ENCODE measurements around the gene YJEFN3. TPM values are rescaled to one million over a fixed set of nuclear protein-coding genes. Genes with fewer than 3 reads are reported as not detected.

Gene YJEFN3
- total and polyA plus RNA-seq, 10 of the 15 experiments (the other 5 are each of a cell fraction or from before 2014, with no cell fraction given), result 0.05 to 6.9 (median 3.5) TPM

DNA sequence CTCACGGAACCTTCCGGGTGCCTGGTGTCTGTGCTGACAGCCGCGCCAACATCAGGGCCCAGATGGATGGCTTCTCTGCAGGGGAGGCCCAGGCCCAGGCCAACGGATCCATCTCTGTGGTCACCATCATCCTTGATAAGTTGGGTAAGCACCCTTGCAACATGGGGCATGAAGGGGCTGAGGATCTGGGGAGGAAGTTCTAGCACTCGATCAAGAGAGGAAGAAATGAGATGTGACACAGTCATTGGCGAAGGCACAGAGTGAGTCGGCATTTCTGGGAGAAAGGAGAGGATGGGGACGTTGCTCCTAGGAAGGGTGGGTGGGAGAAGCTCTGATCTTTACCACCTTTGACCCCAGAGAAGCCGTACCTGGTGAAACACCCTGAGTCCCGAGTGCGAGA is 13.8 kb downstream of the YJEFN3 start (continued):
- TF ChIP-seq NR2C2 (IDR thresholded peaks at IDR 0.05; ENCODE audit: borderline replicate concordance, control insufficient read depth, insufficient read length, low read depth) (no peak), SRF (IDR thresholded peaks at IDR 0.05; ENCODE audit: low read depth in 2 of 2, low read length in 2 of 2) (no peak), IKZF2 (IDR thresholded peaks at IDR 0.05) (no peak)
- TF ChIP-seq, protein P1, sequence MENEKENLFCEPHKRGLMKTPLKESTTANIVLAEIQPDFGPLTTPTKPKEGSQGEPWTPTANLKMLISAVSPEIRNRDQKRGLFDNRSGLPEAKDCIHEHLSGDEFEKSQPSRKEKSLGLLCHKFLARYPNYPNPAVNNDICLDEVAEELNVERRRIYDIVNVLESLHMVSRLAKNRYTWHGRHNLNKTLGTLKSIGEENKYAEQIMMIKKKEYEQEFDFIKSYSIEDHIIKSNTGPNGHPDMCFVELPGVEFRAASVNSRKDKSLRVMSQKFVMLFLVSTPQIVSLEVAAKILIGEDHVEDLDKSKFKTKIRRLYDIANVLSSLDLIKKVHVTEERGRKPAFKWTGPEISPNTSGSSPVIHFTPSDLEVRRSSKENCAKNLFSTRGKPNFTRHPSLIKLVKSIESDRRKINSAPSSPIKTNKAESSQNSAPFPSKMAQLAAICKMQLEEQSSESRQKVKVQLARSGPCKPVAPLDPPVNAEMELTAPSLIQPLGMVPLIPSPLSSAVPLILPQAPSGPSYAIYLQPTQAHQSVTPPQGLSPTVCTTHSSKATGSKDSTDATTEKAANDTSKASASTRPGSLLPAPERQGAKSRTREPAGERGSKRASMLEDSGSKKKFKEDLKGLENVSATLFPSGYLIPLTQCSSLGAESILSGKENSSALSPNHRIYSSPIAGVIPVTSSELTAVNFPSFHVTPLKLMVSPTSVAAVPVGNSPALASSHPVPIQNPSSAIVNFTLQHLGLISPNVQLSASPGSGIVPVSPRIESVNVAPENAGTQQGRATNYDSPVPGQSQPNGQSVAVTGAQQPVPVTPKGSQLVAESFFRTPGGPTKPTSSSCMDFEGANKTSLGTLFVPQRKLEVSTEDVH (IDR thresholded peaks at IDR 0.05; ENCODE audit: low read depth, partially characterized antibody), result no peak
- TF ChIP-seq, protein P2, sequence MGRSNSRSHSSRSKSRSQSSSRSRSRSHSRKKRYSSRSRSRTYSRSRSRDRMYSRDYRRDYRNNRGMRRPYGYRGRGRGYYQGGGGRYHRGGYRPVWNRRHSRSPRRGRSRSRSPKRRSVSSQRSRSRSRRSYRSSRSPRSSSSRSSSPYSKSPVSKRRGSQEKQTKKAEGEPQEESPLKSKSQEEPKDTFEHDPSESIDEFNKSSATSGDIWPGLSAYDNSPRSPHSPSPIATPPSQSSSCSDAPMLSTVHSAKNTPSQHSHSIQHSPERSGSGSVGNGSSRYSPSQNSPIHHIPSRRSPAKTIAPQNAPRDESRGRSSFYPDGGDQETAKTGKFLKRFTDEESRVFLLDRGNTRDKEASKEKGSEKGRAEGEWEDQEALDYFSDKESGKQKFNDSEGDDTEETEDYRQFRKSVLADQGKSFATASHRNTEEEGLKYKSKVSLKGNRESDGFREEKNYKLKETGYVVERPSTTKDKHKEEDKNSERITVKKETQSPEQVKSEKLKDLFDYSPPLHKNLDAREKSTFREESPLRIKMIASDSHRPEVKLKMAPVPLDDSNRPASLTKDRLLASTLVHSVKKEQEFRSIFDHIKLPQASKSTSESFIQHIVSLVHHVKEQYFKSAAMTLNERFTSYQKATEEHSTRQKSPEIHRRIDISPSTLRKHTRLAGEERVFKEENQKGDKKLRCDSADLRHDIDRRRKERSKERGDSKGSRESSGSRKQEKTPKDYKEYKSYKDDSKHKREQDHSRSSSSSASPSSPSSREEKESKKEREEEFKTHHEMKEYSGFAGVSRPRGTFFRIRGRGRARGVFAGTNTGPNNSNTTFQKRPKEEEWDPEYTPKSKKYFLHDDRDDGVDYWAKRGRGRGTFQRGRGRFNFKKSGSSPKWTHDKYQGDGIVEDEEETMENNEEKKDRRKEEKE (IDR thresholded peaks at IDR 0.05), result no peak

DNA sequence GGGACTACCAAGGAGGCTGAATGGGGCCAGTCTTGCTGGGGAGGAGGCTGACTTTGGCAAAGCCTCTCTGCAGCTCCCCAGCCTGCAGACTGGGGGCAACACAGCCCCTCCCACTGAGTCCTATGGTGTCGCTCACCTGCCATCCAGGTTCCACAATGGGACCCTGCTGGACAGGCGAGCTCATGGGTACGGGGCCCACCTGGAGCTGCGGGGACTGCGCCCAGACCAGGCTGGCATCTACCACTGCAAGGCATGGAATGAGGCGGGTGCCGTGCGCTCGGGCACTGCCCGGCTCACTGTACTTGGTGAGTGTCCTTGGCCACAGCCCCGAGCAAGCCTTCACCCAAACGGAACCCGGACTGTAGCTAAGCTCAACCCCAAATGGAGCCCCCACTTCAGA is 14.4 kb downstream of the YJEFN3 start:
- no peaks in the 10 kb centered on the region; the same call in 2 of the 3 replicates for H3K9me3 ChIP-seq (replicated peaks; ENCODE audit: control insufficient read depth, insufficient read depth, low read length)
- WGBS (ENCODE audit: insufficient coverage, insufficient replicate concordance, low lambda C conversion rate, missing lambda C conversion rate), result 85% methylated on average over 13 of the region's 13 CpGs
- H3K36me3 ChIP-seq (ENCODE audit: control insufficient read depth in 2 of 2, insufficient read depth in 2 of 2, low read length in 1 of 2), result no peaks in the 10 kb centered on the region
- no peaks in the 10 kb centered on the region for H3K79me2 ChIP-seq (ENCODE audit: control insufficient read depth, insufficient read depth, low read length)
- no peak overlapping the region for H3K4me3 ChIP-seq
- FAIRE-seq, result no peak
- ChIA-PET CTCF (interaction anchor here (0.9 to 1.0 kb wide), 3 partner anchors 8 to 101 kb away, joined by 3 to 6 read pairs (median 3); partner anchors contain the start of gene GMIP), RAD21 (ENCODE audit: unreplicated experiment) (no interaction called here), POLR2A (no interaction called here), SMC1A (ENCODE audit: uncharacterized antibody, unreplicated experiment) (no interaction called here)
- no peaks in the 10 kb centered on the region for H4K20me1 ChIP-seq (ENCODE audit: control insufficient read depth, insufficient read depth)
- no peak overlapping the region for H3K27ac ChIP-seq (ENCODE audit: control insufficient read depth, insufficient read depth)
- intact Hi-C loops (cut with micrococcal nuclease; ENCODE audit: unreplicated experiment) (no loop called here), in situ Hi-C loops (cut with MboI) (loop anchor here (25.0 kb wide), 4 partner anchors 869 to 1494 kb away; partner anchors contain the start of genes ZNF66 and ZNF737)
- H3K4me2 ChIP-seq (ENCODE audit: control insufficient read depth, insufficient read depth), result no peak overlapping the region
- H2AFZ ChIP-seq (ENCODE audit: control insufficient read depth, low read depth, low read length), result no peak overlapping the region
- BruUV-seq (replicated peaks), result no TSS peak
- no peak for ATAC-seq
- peaks cover 0 to 3% of the 10 kb centered on the region in 2 experiments; a peak in 1 of 4 replicates for H3K27me3 ChIP-seq (replicated peaks in 1 of 2; ENCODE audit: control insufficient read depth in 2 of 2, insufficient read depth in 2 of 2, low read length in 1 of 2)
- peaks cover 3% of the 10 kb centered on the region for H3K4me1 ChIP-seq (ENCODE audit: control insufficient read depth, insufficient read depth, low read length)
- no peak for DNase-seq (ENCODE audit: low read depth, low spot score)
- H3K9ac ChIP-seq (ENCODE audit: control insufficient read depth, insufficient read depth, low read length), result no peak overlapping the region
- TF ChIP-seq, protein P3, sequence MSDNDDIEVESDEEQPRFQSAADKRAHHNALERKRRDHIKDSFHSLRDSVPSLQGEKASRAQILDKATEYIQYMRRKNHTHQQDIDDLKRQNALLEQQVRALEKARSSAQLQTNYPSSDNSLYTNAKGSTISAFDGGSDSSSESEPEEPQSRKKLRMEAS (IDR thresholded peaks at IDR 0.05; ENCODE audit: low read depth, low read length), result no peak
- TF ChIP-seq TCF3 (IDR thresholded peaks at IDR 0.05; ENCODE audit: borderline replicate concordance, insufficient read depth, low read depth, low read length), result no peak
- TF ChIP-seq CREM (IDR thresholded peaks at IDR 0.05; ENCODE audit: low read depth), result no peak
- no peak for TF ChIP-seq POLR2AphosphoS2 (IDR thresholded peaks at IDR 0.05; ENCODE audit: low read depth, low read length)
- no peak for TF ChIP-seq CBFB (IDR thresholded peaks at IDR 0.05; ENCODE audit: low read depth)
- TF ChIP-seq CHD2 (IDR thresholded peaks at IDR 0.05; ENCODE audit: borderline replicate concordance, low read depth, low read length), result no peak
- TF ChIP-seq HCFC1 (IDR thresholded peaks at IDR 0.05; ENCODE audit: low read length), result no peak
- TF ChIP-seq SMAD1 (IDR thresholded peaks at IDR 0.05; ENCODE audit: low read depth, partially characterized antibody), result no peak

All from GM12878 (cell line).